ENCODE measurements around the gene RPL7L1.

- TF ChIP-seq CTCF (IDR thresholded peaks at IDR 0.05; ENCODE audit: insufficient read depth, low read length, poor library complexity, severe bottlenecking) (no peak), EZH2phosphoT487 (conservative IDR thresholded peaks at IDR 0.05; ENCODE audit: low read length) (no peak)
Measured at GRCh38 chr6:42907336-42907735, 27.9 kb downstream of the RPL7L1 start.
